HG03025 (cell line): Measurements from ENCODE around the gene CFC1.
"Not testable (repeated sequence)": the region's sequence is repeated elsewhere in the genome, so short reads cannot be mapped to it uniquely, and the experiment has no call there.

Experiments used
- ATAC-seq: cut with Tn5 transposase; IDR thresholded peaks from one replicate; pipeline ENCODE4 v1.9.1; 2021; ENCODE audit warnings: mild to moderate bottlenecking, moderate library complexity; ENCODE audit not compliant: unreplicated experiment, low FRiP score

Gene CFC1

DNA sequence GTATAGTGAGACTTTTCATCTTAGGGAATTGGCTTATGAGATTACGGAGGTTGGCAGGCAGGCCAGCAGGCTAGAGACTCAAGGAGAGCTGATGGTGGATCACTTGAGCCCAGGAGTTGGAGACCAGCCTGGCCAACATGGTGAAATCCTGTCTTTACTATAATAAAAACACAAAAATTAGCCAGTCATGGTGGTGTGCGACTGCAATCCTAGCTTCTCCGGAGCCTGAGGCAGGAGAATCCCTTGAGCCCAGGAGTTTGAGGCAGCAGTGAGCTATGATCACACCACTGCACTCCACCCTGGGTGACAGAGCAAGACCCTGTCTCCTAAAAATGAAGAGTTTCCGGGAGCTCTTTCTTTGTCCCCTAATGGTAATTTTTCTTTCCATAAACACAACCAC lies 14.6 kb downstream of the CFC1 start:
- not testable (repeated sequence) for ATAC-seq

DNA sequence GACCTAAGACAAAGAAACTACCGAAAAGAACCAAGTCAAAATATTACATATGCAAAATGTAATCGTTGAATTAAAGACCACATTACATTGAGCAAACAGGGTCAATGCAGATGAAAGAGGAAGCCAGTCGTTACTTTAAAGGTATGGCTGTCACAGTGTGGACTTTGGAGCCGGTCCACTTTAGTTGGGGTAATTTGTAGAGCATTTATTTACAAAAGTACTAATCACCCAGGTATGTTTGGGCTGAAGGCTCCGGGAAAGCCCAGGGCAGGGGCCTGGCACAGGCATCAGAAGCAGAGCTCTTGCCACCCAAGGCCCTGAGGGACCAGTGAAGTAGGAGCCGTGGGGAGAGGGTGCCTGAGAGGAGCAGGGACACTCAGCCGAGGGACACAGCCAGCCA lies 15.8 kb downstream of the CFC1 start:
- ATAC-seq, result not testable (repeated sequence)

- ATAC-seq, result not testable (repeated sequence)
Measured at GRCh38 chr2:130582970-130583369, 16.4 kb downstream of the CFC1 start.

GRCh38 chr2:130581491-130581890 lies 17.9 kb downstream of the CFC1 start:
- not testable (repeated sequence) for ATAC-seq

GRCh38 chr2:130579121-130579520 lies 20.3 kb downstream of the CFC1 start:
- ATAC-seq, result not testable (repeated sequence)

DNA sequence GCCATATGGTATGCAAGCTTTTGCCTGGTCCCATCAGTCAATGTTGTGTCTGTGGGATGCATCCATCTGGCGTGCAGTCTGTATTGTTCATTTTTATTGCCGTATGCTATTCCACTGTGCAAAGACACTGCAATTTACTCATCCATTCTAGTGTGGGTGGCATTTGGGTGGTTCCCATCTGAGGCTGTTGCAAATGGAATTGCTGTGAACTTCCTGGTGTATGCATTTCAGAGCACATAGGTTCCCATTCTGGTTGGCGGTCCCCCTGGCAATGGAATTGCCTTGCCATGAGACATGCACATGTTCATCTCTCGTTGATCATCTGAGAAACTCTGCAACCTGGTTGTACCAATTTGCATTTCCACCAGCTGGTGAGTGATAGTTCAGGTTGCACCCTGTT lies 21.8 kb downstream of the CFC1 start:
- not testable (repeated sequence) for ATAC-seq

GRCh38 chr2:130576209-130576784 lies 23.1 kb downstream of the CFC1 start:
- not testable (repeated sequence) for ATAC-seq

DNA sequence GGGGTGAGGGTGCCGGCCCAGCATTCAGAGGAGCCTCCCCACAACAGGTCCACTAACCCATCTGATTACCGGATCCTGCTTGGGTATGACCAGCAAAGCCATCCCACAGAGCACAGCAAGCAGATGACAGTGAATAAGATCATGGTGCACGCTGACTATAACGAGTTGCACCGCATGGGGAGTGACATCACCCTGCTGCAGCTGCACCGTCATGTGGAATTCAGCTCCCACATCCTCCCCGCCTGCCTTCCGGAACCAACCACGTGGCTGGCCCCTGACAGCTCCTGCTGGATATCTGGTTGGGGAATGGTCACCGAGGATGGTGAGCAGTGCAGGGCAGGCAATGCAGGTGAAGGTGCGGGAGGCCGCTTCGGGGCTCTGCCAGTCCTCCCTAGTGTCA lies 25.1 kb downstream of the CFC1 start:
- ATAC-seq, result not testable (repeated sequence)

DNA sequence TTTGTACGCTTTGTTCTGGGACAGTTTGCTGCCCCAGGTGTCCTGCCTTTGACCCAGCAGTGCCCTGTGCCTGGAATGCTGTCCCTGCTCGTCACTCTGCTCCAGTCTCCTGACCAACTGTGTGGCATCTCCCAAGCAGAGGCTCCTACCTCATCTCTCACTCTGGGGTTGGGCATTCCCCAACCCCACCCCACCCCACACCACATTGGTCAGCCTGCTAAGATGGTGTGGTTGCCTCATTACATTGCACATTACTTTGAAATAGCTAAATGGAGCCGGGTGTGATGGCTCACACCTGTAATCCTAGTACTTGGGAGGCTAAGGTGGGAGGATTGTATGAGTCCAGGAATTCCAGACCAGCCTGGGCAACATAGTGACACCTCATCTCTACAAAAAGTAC lies 27.4 kb downstream of the CFC1 start:
- ATAC-seq, result not testable (repeated sequence)

DNA sequence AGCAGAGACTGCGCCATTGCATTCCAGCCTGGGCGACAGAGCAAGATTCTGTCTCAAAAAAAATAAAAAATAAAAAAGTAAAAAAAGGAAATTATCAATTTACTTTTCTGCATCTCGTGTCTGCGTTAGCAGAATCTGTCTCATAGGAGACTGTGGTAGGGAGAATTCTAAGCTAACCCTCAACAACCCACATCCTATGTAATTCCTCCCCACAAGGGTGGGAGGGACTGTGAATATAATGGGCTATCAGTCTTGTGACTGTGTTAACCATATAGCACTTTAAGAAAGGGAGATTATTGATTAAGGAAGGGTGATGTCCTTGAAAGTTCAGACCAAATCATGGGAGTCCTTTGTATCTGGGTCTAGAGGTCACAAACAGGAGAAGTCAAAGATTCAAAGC lies 33.2 kb downstream of the CFC1 start:
- not testable (repeated sequence) for ATAC-seq

DNA sequence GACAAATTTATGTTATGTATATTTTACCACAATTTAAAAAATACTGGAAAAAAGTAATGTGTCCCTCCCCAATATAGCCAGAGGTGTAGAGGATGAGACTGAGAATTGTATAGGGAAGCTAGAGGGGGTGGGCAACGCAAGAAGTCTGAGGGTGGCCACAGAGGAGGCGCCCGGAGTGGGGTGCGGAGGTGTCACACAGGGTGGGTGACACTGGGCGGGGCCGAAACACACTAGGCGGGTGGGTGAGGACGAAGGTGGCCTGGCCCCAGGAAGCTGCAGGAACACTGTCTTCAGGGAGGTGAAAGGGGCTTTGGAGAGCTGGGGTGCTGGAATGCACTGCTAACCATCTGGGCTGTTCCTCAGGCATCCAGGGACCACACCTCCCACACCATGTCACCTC lies 42.9 kb downstream of the CFC1 start:
- not testable (repeated sequence) for ATAC-seq

- not testable (repeated sequence) for ATAC-seq
Measured at GRCh38 chr2:130554178-130554577, 45.2 kb downstream of the CFC1 start.

GRCh38 chr2:130549475-130549874 lies 49.9 kb downstream of the CFC1 start:
- not testable (repeated sequence) for ATAC-seq

GRCh38 chr2:130548418-130548817 lies 51.0 kb downstream of the CFC1 start:
- not testable (repeated sequence) for ATAC-seq

GRCh38 chr2:130544978-130545377 lies 54.4 kb downstream of the CFC1 start:
- ATAC-seq, result not testable (repeated sequence)

DNA sequence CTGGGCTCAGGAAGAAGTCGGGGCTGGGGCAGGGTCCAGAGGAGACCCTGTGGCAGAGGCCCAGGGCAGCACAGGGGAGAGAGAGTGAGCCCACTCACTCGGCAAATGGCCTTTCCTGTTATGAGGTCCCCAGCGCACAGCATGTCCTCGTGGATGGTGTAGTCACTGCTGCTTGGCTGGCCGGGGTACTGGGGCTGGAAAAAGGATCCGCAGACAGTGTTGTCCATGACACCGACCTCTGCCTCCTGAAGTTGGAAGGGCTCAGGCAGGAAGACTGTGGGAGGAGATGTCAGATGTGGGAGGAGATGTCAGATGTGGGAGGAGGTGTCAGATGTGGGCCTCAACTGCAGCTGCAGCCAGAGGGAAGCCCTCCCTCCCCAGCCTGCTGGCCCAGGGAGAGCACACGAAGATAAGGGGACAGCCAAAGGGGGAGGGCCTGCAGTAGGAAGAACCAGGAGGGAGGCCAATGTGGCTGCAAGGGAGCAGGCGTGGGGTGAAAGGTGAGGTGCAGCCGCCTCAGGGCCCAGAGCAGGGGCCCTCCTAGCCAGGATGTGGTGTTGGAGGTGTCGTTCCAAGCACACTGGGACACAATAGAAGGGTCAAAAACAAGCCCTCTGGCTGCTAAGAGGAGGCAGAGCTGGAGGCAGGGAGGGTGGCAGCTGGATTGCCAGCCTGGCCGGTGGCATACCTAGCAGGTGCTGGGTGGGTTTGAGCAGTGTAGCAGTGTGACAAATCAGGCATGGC lies 55.4 kb downstream of the CFC1 start:
- not testable (repeated sequence) for ATAC-seq

DNA sequence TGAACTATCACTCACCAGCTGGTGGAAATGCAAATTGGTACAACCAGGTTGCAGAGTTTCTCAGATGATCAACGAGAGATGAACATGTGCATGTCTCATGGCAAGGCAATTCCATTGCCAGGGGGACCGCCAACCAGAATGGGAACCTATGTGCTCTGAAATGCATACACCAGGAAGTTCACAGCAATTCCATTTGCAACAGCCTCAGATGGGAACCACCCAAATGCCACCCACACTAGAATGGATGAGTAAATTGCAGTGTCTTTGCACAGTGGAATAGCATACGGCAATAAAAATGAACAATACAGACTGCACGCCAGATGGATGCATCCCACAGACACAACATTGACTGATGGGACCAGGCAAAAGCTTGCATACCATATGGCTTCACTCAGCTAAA lies 56.6 kb downstream of the CFC1 start:
- not testable (repeated sequence) for ATAC-seq
